DMS53 treated with DMSO at 0.1 percent for 48 hours (cell line): Measurements from ENCODE around the gene ARID3A.

Experiments
- DNase-seq: peaks from one replicate; lab custom pipeline; 2025; ENCODE audit not compliant: unreplicated experiment; lab: John Stamatoyannopoulos, UW

ARID3A gene

DNA sequence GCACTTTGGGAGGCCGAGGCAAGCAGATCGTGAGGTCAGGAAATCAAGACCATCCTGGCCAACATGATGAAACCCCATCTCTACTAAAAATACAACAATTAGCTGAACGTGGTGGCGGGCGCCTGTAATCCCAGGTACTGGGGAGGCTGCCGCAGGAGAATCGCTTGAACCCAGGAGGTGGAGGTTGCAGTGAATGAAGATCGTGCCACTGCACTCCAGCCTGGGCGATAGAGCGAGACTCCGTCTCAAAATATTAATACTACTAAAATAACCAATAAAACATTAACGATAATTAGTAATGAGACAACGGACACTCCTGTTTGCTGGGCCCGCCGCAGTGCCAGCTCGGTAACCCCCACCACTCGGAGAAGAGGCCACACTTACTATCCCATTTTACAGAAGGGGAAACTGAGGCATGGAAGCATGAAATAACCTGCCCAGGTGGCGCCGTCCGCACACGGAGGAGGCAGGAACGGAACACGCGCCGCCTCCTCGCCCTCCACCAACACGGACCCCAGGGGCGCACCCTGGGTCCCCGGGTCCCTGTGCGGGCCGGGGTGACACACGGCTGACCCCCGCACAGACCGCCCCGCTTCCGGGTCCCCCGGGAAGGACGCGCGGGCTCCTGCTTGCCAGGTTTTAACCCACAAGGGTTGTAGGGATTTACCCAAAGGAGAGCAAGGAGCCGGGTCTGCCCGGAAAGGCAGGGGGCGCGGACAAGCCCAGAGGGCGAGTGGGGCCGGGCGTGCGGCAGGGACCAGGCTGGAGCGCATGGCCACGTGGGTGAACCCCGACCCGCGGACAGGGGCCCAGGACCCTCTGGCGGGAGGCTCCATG, 14.4 kb upstream of the ARID3A start:
- DNase-seq, result no peak

DNA sequence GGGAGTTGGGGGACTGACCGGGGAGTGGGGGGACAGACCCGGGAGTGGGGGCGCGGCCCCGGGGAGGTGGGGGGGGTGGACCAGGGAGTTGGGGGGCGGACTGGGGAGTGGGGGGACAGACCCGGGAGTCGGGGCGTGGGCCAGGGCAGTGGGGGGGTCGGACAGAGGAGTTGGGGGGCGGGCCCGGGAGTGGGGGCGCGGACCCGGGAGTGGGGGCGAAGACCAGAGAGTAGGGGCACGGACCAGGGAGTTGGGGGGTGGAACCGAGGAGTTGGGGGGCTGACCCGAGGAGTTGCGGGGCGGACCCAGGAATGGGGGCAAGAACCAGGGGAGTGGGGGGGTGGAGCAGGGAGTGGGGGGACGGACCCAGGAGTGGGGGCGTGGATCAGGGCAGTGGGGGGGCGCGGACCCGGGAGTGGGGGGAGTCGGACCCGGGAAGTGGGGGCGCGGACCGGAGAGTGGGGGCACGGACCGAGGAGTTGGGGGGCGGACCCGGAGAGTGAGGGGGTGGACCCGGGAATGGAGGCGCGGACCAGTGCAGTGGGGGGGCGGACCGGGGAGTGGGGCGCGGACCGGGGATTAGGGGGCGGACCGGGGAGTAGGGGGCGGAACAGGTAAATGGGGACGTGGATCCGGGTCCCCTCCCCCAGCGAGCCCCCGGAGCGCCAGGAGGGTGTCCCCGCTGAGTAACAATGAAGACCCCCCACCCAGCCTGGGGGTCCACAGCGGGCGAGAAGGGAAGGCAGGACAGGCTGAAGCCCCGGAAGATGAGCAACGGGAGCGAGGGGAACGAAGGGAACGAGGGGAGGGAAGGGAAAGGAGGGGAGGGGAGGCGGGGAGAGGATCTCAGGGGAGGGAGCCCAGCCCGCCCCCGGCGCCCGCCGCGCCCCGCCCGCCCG, 13.4 kb upstream of the ARID3A start:
- DNase-seq, result no peak

DNA sequence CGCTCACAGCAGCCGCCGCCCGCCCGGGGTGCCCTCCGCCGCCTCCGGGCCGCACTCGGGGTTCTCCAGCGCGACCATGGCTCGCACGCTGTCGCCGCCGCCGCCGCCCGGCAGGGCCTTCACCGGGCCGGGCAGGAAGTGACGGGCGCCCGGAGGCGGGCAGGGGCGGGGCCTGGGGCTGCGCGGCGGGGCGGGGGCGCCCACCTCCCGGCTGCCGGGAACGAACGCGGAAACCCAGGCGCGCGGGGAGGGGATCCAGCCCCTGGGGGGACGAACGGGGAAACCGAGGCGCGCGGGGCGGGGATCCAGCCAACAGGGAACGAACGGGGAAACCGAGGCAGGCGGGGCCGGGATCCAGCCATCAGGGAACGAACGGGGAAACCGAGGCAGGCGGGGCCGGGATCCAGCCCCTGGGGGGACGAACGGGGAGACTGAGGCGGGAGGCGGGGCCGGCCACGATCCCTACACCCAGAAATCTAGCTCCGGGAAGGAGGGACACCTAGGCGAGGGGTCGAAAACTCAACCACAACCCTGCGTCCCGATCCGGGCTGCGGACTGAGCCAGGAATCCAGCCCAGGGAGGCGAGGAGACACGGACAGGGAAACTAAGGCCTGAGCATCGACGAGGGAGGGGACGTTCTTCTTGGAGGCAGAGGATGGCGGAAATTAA, 12.6 kb upstream of the ARID3A start, which contains the start of gene R3HDM4:
Gene R3HDM4 (minus strand): TSS at position 140 of the 669 bp plus-strand sequence. CDS start 62 bp downstream, at position 78.
- peak; percentile 20 for DNase-seq

DNA sequence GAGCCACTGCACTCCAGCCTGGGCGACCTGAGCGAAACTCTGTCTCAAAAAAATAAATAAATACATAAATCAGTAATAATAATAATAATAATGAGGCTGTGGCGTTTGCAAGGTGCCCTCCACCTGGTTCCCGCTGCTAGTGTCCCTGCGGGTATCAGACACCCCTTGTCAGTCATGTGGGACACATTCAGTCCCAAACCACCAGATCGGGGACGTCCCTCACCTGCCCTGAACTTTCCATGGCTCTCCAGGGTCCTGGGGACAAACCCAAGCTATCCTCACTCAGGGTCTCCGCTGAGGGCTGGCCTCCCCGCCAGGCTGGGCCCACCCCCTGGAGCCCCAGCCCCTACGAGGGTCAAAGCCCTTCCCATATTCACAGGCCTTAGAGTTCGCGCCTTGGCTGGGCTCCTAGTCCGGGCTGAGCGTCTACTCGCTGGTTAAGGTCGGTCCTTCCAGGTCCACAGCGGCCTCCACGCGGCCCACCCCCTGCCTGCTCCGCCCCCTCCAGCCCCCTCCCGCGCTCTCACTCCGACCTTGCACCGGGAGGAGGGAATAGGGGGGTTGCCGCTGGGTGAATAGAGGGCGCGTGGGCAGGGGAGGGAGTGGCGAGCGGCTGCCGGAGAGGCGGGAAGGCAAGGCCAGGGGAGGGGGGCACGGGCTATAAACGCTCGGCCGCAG, 9.1 kb upstream of the ARID3A start:
- no peak for DNase-seq

DNA sequence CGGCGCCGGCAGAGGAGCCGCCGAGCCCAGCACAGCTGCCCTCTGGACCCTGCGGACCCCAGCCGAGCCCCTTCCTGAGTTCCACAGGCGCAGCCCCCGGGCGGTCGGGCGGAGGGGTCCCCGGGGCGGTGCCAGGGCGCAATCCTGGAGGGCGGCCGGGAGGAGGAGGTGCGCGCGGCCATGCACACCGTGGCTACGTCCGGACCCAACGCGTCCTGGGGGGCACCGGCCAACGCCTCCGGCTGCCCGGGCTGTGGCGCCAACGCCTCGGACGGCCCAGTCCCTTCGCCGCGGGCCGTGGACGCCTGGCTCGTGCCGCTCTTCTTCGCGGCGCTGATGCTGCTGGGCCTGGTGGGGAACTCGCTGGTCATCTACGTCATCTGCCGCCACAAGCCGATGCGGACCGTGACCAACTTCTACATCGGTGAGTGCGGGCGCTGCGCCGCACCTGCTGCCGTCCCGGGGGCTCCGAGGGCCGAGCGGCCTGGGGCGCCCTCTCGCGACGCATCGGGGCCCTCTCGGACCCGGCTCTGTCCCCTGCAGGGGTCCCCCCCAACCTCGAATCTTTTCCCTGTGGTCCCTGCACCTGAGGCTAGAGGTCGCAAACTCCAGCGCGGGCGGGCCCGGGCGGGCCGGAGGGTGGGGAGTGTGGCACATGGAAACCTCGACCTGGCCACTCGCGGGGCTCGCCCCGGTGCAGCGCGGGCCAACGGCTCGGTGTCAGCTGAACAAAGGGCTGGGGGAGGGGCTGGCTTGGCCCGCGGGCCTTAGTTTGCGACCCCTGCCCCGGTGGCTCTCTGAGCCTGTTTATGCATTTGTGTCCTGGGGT, 8.3 kb upstream of the ARID3A start, which contains the start of gene KISS1R:
Gene KISS1R (plus strand): TSS at position 11 of the 829 bp plus-strand sequence. CDS start 170 bp downstream, at position 181.
- peak; percentile 31 for DNase-seq

DNA sequence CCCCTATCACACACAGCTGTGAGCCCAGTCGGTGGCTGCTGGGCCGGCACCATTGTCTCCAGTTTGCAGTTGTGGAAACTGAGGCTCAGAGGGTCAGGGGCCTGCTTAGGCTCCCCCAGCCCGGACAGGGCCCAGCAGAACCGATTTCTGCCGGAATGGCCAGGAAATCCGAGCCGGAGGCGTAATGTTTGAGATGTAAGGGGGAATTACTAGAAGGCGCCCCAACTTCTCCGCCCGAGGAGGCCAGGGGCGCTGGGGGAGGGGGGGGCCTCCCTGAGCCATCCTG, 7.7 kb upstream of the ARID3A start:
- no peak for DNase-seq

DNA sequence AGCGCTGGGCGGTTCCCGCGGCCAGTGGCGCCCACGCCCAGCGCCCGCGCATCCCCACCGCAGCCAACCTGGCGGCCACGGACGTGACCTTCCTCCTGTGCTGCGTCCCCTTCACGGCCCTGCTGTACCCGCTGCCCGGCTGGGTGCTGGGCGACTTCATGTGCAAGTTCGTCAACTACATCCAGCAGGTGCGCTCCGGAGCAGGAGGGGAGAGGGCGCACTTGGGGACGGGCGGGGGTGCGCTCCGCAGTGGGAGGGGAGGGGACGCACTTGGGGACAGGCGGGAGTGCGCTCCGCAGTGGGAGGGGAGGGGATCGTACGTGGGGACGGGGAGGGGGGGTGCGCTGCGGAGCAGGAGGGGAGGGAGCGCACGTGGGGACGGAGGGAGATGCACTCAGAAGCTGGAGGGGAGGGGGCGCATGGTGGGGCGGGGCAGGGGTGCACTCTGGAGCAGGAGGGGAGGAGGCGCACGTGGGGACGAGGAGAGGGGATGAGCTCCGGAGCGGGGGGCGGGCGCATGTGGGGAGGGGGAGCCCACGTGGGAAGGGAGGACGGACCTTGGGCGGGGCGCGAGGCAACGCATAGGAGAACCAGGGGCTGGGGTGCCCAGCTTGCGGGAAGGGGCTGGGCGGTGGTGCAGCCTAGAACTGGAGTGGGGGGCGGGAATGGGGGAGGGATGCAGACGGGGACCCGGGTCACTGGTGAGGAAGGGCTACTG, 7.2 kb upstream of the ARID3A start:
- DNase-seq, result no peak

DNA sequence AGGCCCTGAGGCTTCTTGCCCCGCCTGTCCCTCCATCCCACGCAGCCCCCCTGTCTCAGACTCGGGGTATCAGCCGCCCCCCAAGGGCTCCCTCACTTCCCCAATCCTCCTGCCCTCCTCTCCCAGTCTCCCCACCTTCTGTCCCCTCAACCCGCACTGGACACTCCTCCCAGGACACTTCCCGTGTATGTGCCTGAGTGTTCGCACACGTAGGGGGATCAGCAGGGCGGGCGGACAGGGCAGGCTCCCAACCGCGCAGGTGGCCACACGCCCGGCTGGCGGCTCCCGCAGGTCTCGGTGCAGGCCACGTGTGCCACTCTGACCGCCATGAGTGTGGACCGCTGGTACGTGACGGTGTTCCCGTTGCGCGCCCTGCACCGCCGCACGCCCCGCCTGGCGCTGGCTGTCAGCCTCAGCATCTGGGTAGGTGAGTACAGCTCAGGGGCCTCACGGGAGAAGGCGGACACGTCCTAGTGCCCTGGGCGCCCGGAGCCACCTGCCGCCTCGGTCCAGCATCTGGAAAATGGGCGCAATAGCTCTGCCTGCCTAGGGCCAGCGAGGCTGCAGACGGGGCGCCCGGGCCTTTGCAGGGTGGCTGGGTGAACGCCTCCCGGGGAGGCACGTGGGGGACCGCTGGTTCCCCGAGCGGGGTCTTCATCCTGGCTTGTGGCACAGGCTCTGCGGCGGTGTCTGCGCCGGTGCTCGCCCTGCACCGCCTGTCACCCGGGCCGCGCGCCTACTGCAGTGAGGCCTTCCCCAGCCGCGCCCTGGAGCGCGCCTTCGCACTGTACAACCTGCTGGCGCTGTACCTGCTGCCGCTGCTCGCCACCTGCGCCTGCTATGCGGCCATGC, 6.4 kb upstream of the ARID3A start:
- peak; percentile 59 for DNase-seq

DNA sequence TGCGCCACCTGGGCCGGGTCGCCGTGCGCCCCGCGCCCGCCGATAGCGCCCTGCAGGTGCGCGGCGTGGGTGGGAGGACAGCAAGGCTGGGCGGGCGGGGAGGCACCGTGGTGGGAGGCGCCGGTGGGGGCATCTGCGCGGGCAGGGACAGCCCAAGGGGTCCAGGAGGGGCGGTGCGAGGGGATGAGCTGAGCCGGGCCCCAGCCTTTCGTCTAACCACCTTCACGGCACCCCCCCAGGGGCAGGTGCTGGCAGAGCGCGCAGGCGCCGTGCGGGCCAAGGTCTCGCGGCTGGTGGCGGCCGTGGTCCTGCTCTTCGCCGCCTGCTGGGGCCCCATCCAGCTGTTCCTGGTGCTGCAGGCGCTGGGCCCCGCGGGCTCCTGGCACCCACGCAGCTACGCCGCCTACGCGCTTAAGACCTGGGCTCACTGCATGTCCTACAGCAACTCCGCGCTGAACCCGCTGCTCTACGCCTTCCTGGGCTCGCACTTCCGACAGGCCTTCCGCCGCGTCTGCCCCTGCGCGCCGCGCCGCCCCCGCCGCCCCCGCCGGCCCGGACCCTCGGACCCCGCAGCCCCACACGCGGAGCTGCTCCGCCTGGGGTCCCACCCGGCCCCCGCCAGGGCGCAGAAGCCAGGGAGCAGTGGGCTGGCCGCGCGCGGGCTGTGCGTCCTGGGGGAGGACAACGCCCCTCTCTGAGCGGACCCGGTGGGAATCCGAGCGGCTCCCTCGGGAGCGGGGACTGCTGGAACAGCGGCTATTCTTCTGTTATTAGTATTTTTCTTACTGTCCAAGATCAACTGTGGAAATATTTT, 5.6 kb upstream of the ARID3A start:
- DNase-seq, result peak; percentile 63

DNA sequence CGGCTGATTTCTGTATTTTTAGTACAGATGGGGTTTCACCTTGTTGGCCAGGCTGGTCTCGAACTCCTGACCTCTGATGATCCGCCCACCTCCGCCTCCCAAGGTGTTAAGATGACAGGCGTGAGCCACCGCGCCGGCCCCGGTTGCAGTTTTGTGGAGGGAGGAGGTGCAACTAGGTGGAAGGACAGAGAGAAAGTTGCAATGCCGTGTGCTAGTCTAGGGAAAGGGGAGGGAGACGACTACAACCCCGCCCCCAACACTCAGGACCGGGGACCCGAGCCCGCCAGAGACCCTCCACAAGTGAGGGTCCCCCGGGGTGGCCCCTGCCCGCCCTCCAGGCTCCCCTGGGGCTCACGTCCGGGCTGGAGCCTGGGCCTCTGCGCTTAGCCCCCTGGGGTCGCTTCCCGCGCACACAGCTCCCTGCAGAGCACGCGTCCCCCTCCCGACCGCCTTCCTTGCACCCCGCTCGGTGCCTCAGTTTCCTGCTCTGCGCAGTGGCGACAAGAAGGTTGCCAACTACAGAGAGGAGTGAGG, 1.2 kb upstream of the ARID3A start:
- no peak for DNase-seq

DNA sequence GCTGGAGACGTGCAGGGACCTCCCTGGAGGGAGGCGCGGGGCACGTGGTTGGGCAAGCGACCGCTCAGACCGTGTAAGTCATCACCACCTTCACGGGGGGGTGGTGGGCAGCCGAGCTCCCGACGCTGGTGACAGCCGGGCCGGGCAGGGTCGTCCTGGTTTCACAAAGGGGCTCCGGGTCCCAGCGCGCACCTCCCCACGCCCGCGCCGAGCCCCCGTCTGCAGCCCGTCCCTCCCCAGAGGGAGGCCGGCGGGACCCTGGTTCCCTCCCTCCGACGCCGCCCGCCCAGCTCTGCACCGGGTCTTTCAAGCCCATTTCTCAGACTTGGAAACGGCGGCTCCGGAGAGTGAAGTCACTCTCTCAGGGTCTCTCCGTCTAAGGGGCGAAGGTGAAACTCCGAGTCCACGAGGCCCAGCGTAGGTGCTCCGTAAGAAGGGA, 729 bp upstream of the ARID3A start:
- DNase-seq, result peak; percentile 56

DNA sequence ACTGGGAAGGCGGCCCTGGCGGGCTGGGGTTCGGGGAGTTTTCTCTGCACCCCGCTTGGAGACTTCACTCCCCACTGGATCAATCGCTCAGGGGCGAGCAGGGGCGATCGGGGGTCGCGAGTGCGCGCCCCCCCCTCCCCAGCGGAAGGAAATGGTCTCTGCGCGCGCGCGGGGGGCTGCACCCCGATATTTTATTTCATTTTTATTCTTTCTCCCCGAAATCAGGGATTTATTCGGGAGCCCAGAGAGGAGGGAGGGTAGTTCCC, 421 bp downstream of the ARID3A start:
- DNase-seq, result no peak

DNA sequence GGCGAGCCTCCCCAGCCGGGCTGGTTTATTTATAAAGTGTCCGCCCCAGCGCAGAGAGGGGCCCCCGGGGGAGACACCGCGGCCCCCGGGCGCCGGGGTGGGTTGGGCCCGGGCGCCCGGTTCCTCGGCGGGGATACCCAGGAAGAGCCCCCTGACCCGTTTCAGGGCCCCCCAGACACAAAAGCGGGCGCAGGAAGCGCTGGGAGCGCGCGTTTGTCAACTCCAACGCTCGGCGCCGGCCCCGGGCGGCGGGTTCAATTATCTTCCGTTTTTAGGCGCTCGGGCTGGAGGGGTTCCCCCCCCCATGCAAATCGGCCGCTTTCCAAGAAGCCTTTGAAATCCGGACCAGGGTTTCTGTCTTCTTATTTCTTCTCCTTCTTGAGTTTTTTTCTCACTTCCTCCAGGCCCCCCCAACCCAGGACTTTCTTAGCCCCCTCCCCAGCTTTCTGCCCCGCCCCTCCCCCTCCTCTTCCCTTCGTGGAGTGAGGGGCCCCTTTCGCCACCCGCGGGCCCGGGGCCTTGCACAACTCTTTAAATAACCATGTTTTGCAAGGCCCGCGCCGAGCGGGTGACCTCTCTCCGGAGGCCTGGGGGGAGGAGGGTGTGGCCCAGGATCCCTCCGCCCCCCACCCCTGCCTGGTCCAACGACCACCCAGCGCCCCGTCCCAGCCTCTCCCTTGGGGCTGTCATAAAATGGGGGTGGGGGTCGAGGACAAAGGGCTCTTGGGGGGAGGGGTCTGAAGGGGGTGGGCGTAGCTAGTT, 935 bp downstream of the ARID3A start:
- no peak for DNase-seq

DNA sequence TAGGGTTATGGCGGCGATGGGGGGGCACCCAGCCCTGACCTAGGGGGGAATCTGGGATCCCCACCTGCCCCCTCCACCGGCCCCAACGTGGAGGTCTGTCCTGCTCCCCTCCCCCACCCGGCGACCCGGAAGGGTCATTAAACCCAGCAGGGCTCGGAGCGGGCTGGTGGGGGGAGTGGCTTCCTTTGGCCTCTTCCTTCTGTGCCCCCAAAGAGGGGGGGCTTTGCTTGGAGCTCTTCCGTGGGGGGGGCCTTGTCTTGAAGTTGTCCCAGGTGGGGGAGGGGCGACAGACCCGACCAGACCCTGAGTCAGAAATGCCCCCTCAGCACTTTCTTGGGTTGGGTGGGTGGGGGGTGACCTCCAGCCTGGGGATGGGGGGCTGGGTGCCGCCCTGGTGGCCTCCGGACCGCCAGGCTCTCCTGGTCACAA, 1.5 kb downstream of the ARID3A start:
- DNase-seq, result no peak

DNA sequence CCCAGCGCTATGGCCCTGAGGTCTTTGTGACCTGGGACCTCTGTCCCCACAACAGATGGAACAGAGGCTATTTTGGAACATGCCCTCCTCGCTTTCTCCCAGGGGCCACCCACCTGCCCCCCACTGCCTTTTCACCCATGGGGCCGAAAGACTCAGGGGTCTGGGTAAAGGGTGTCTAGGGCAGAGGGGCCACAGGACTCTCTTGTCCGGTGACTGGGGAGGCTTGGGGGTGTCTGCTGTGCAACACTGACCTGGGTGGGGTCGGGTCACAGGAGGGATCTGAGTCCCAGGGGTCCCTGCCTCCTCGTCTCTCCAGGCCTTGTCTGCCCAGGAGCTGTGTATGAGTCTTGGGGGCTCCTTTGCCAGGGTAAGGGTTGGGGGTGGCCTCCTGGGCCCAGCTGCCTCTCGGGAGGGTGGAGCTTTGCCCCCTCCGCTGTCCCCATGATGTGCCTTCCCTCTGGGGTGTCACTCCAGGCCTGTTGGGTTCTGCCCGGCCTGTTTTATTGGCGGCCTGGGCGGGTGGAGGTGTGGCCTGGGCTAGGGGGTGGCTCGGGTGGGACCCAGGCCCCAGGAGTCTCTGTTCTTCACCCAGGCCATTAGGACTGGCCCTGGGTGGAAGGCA, 2.1 kb downstream of the ARID3A start:
- no peak for DNase-seq

DNA sequence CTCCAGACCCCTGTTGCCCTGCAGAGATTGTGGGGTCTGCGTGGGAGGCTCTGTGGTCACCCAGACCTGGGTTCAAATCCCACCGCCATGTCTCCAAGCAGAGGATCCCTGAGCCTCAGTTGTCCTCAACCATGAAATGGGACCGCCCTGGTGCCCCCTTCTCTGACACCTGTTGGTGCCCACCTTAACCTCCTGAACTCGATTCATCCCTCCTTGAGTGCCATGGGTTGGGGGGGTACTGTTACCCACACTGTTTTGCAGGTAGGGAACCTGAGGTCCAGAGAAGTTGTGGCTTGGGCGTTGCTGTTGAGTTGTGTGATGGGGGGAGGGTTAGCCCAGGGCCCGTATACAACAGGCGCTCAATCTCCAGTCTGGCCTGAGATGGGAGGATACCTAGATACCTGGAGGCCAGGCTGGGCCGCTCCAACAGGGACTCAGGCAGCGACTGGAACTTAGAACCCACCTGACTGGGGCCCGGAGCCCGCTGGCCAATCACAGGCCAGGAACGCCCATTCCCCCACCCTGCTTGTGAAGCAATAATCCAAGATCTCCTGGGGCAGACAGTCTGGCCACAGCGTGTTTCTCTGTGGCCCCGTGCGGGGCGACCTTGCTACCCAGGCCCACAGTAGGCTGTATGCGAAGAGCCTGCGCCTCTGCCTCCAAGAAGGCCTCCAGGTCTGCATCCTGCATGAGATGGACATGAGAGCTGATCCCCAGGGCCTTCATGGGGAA, 2.8 kb downstream of the ARID3A start:
- DNase-seq, result no peak
